Adrenal gland (tissue), 12 donors: Measurements from ENCODE around the gene SIGLEC10. TPM values are rescaled to one million over a fixed set of nuclear protein-coding genes. Genes with fewer than 3 reads are reported as not detected.

ENCODE experiments used
- DNase-seq, 7 donors: peaks; one replicate each; pipeline ENCODE4 v3.0.0-alpha.2; 2019 to 2020
- H3K27ac ChIP-seq, 5 donors: fragments of 200-600 bp; sonication (generic) in 4 of 5; 1 replicate in 3 of 5; 2 replicates in 2 of 5; pipeline versions ENCODE4 v1.5.1 to v1.8.0; 2016 to 2020; ENCODE audit warnings: mild to moderate bottlenecking in 1 of 5
- H3K27me3 ChIP-seq: fragments of 200-600 bp; 2 replicates; pipeline ENCODE4 v1.8.0; 2021
- H3K36me3 ChIP-seq, 2 donors: fragments of 200-600 bp; replicated peaks in 1 of 2; 1 replicate in 1 of 2; 2 replicates in 1 of 2; pipeline versions ENCODE4 v1.5.1 to v1.8.0; 2018 to 2022
- H3K4me1 ChIP-seq, 2 donors: fragments of 200-600 bp; replicated peaks in 1 of 2; 1 replicate in 1 of 2; 2 replicates in 1 of 2; pipeline versions ENCODE4 v1.5.1 to v1.8.0; 2018 to 2021
- H3K4me3 ChIP-seq, 4 donors: fragments of 200-600 bp; sonication (generic) in 3 of 4; one replicate each; pipeline ENCODE4 v1.5.1; 2016 to 2018
- H3K9me3 ChIP-seq, 3 donors: fragments of 200-600 bp; sonication (generic) in 1 of 3; replicated peaks in 1 of 3; 1 replicate in 2 of 3; 2 replicates in 1 of 3; pipeline versions ENCODE4 v1.5.1 to v1.8.0; 2016 to 2021
- POLR2A ChIP-seq, 2 donors: fragments of 450-650 bp; IDR thresholded peaks; one replicate each; pipeline ENCODE4 v1.6.1; 2017; ENCODE audit warnings: antibody characterized with exemption in 2 of 2, mild to moderate bottlenecking in 2 of 2, moderate library complexity in 1 of 2
- WGBS, 4 donors: extraction: QIAGEN DNeasy Blood & Tissue Kit in 2 of 4; methylation state at CpG; one replicate each; pipeline versions ENCODE4 v1.1.5 to v1.1.7; 2013 to 2017; 5-methylcytosine and 5-hydroxymethylcytosine counted together
- intact Hi-C, 2 donors: fragments of 100-400 bp; cut with DNase I; formaldehyde crosslinking; loops; one replicate each; pipeline versions ENCODE4 v1.14.1 to v1.15.0; 2022 to 2023
- polyA plus RNA-seq, 3 donors: library from polyadenylated mRNA; stranded (reverse); fragments of 200-250 nt in 2 of 3; fragments of 350-450 nt in 1 of 3; fragmentation: Illumina TruSeq in 1 of 3; extraction: RNeasy Lipid Tissue Mini Kit (QIAGEN cat#74804) in 1 of 3; gene quantifications; one replicate each; pipeline ENCODE4 v1.2.3, GENCODE V29; 2013 to 2014
- total RNA-seq, 9 donors: library from RNA; depleted of rRNA in 4 of 9; stranded (reverse); fragments of >200 nt in 4 of 9; fragments of 120-200 nt in 1 of 9; fragmentation: NEBNext Ultra II Directional in 1 of 9; extraction: Animal tissue kit (Norgen Biotek cat#: 25700) in 1 of 9; gene quantifications; one replicate each; pipeline versions ENCODE4 v1.1.0 to v1.2.4, GENCODE V29; 2013 to 2023
- TF ChIP-seq, protein P1 (sequence below), 6 experiments: fragments of 450-650 bp in 4 of 6; fragments of 200-600 bp in 2 of 6; sonication (generic) in 1 of 6; IDR thresholded peaks; 1 replicate in 5 of 6; 2 replicates in 1 of 6; pipeline versions ENCODE4 v1.5.1 to v1.8.0; 2016 to 2021; ENCODE audit warnings: antibody characterized with exemption in 6 of 6, mild to moderate bottlenecking in 2 of 6, moderate library complexity in 1 of 6
- donor health status: healthy with polysubstance abuse.
- donor health status: Bipolar disorder and iron deficiency.
- donor health status: DM: yes; HTN: yes; CAD: no.
- donor health status: DM: no; HTN: no; CAD: no.
- donor health status: DM: no; HTN: no; CAD: no.
- donor health status: DM: yes; HTN: yes; CAD: no.

Gene SIGLEC10
- total and polyA plus RNA-seq, 12 donors, result 0.89 to 70.7 (median 15.8) TPM

DNA sequence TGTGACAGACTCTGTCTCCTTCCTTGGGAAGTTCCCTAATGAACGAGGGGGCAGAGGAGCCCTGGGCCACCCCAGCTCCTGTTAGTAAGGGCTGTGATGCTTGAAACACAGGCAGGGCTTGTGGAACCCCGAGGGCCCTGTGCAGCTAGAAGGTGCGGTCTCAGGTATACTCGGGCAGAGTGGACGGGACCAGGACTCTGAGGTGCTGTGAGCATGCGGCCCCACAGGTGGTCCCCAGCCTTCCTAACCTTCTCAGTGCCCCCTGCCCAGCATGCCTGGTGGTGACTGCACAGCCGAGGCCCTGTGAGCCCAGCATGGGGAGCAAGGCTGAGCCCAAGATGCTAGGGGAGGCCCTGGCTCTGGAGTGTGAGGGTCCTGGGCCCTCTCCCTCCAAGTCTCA lies 44.8 kb upstream of the SIGLEC10 start:
- Histone ChIP-seq H3K36me3 (no peaks in the 10 kb centered on the region), H3K4me3 (no peak overlapping the region), H3K4me1 (no peaks in the 10 kb centered on the region), H3K9me3 (no peaks in the 10 kb centered on the region), H3K27ac (peak overlapping the region in 3 of 5 donors; percentile 26 to 69 (median 37)), H3K27me3 (peaks cover 5% of the 10 kb centered on the region)
- no peak for TF ChIP-seq POLR2A (IDR thresholded peaks at IDR 0.05)
- TF ChIP-seq, protein P1, sequence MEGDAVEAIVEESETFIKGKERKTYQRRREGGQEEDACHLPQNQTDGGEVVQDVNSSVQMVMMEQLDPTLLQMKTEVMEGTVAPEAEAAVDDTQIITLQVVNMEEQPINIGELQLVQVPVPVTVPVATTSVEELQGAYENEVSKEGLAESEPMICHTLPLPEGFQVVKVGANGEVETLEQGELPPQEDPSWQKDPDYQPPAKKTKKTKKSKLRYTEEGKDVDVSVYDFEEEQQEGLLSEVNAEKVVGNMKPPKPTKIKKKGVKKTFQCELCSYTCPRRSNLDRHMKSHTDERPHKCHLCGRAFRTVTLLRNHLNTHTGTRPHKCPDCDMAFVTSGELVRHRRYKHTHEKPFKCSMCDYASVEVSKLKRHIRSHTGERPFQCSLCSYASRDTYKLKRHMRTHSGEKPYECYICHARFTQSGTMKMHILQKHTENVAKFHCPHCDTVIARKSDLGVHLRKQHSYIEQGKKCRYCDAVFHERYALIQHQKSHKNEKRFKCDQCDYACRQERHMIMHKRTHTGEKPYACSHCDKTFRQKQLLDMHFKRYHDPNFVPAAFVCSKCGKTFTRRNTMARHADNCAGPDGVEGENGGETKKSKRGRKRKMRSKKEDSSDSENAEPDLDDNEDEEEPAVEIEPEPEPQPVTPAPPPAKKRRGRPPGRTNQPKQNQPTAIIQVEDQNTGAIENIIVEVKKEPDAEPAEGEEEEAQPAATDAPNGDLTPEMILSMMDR (IDR thresholded peaks at IDR 0.05), result no peak
- intact Hi-C loops, result loop anchor here in 1 of 2 donors (10.0 kb wide), 1 partner anchor 193 kb away; no protein-coding TSS in a partner anchor
- WGBS, 4 donors, result 40 to 74% (median 65%) methylated on average over 1 to 7 of the region's 7 CpGs
- peak in 1 of 7 donors; percentile 17 for DNase-seq

DNA sequence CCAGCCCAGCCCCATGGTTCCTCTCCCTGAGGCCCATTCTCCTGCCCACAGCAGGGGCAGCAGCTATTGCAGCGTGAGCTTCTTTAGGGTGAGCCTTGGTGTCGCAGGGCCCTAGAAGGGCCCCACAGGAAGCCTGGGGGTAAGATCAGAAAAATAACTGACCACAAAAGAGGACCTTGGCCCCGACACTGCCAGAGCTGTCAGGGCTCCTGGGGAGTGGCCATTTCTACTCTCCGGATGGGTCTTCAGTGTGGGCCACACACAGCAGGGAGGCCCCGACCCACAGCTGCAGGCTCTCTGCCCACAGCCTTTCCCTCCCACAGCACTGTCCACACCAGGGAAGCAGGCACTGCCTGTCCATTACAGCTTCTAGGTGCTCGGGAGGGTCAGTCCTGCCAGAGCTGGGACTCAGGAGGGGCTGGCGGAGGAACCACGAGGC lies 44.3 kb upstream of the SIGLEC10 start:
- Histone ChIP-seq H3K27me3 (peaks cover 5% of the 10 kb centered on the region), H3K4me3 (no peak overlapping the region), H3K9me3 (no peaks in the 10 kb centered on the region), H3K27ac (peak overlapping the region in 3 of 5 donors; percentile 30 to 69 (median 37)), H3K36me3 (no peaks in the 10 kb centered on the region), H3K4me1 (no peaks in the 10 kb centered on the region)
- intact Hi-C loops, result loop anchor here in 1 of 2 donors (10.0 kb wide), 1 partner anchor 193 kb away; no protein-coding TSS in a partner anchor
- 53 to 68% (median 56%) methylated on average over 6 to 8 of the region's 8 CpGs for WGBS, 4 donors
- TF ChIP-seq, protein P1 (IDR thresholded peaks at IDR 0.05), result no peak
- no peak for TF ChIP-seq POLR2A (IDR thresholded peaks at IDR 0.05)
- peak in 6 of 7 donors; percentile 25 to 58 (median 36) for DNase-seq

DNA sequence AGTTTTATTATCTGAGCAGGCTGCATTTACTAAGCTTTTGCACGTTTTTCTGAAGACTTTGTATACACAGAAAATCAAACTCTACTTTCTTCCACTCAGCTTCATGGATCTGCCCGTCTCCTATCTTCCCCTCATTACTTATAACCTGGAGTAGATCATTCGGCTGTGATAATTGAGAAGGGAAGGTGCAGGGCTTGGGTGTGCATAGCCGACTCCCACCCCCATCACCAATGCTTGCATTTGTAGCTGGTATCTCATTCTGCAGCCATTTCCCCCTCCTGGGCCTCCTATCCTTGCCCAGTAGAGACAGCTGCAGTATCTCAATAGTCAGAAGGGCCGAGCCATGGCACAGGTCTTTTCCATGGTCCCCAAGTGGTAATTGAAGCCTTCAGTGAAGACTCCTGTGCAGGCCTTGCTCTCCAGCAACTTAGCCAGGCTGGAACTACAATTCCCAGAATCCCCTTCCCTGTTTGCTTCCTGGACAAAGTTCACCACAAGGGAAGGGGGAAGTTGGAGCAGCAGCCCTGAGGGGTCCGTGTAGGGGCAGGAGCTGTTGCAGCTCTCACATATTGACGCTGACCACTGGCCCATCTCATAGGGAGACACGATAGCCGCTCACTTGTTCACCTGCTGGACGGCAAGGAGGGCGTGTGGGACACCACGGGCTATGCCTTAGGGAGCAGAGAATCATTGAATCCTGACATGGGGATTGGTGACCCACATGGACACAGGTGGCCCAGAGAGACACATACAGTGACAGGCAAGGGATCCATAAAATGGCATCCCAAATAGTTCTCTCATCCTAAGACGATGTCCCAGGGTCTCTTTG lies 42.9 kb upstream of the SIGLEC10 start:
- Histone ChIP-seq H3K27me3 (peaks cover 5% of the 10 kb centered on the region), H3K27ac (peak overlapping the region in 1 of 5 donors; percentile 68), H3K9me3 (no peaks in the 10 kb centered on the region), H3K36me3 (no peaks in the 10 kb centered on the region), H3K4me3 (no peak overlapping the region), H3K4me1 (no peaks in the 10 kb centered on the region)
- intact Hi-C loops, result loop anchor here in 1 of 2 donors (10.0 kb wide), 1 partner anchor 194 kb away; no protein-coding TSS in a partner anchor
- 55 to 58% (median 55%) methylated on average over 8 to 13 of the region's 13 CpGs for WGBS, 4 donors
- no peak for TF ChIP-seq POLR2A (IDR thresholded peaks at IDR 0.05)
- TF ChIP-seq, protein P1 (IDR thresholded peaks at IDR 0.05), result no peak
- DNase-seq, result peak in 1 of 7 donors; percentile 23

DNA sequence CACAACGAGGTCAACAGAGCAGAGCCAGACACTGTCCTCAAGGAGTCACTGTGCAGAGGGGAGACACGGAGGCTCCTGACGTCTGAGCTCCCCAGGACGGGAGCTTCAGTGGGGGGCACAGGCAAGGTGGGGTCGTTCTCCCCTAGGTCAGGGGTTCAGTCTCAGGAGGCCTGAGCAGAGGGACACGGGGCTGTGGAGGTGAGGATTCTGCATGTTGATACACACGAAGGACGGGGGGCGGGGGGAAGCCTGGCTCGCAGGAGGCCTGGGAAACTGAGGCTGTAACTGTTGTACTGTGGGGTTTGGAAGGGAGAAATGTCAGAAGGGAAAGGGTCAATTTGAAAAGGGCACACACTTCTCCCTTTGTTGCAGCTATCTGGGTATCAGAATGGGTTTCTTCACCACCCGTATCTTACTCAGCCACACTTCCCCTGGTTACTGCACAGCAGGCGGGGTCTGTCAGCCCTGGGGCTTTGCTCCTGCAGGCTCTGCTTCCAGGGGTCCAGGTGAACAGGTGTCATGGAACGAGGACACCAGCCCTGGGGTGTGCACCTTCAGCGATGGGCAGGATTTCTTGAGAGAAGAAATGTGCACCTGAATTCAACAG lies 41.6 kb upstream of the SIGLEC10 start:
- Histone ChIP-seq H3K9me3 (no peaks in the 10 kb centered on the region), H3K4me1 (no peaks in the 10 kb centered on the region), H3K4me3 (no peak overlapping the region), H3K27ac (no peak overlapping the region), H3K36me3 (no peaks in the 10 kb centered on the region), H3K27me3 (peaks cover 5% of the 10 kb centered on the region)
- WGBS, 4 donors, result 74 to 82% (median 78%) methylated on average over 10 to 14 of the region's 14 CpGs
- intact Hi-C loops, result no loop called here
- TF ChIP-seq POLR2A (IDR thresholded peaks at IDR 0.05), result no peak
- TF ChIP-seq, protein P1 (IDR thresholded peaks at IDR 0.05), result no peak
- DNase-seq, result peak in 1 of 7 donors; percentile 16
